OCI-LY7 (cell line): ENCODE data around the gene OR51G1. TPM values are rescaled to one million over a fixed set of nuclear protein-coding genes. Genes with fewer than 3 reads are reported as not detected.

Experiments used
- Bru-seq: library from RNA; stranded (reverse); fragments of 400-500 nt; gene quantifications from one replicate; lab custom pipeline; 2021; lab: Mats Ljungman, UMichigan
- BruChase-seq, 2 experiments: library from RNA; stranded (reverse); fragments of 400-500 nt; gene quantifications; one replicate each; lab custom pipeline; 2021; lab: Mats Ljungman, UMichigan
- BruUV-seq: library from RNA; stranded (reverse); fragments of 400-500 nt; replicated peaks from 2 replicates; lab custom pipeline; 2021; lab: Mats Ljungman, UMichigan
- CTCF ChIA-PET: fragments of 300-600 bp; sonication (Branson Sonifier 250); formaldehyde crosslinking; loops from one replicate; lab custom pipeline; 2022; ENCODE audit warnings: antibody characterized with exemption; ENCODE audit not compliant: unreplicated experiment; lab: Charles Lee
- POLR2A ChIA-PET: fragments of 300-600 bp; sonication (Branson Sonifier 250); formaldehyde crosslinking; loops from one replicate; lab custom pipeline; 2022; ENCODE audit warnings: antibody characterized with exemption; lab: Charles Lee
- DNase-seq: peaks from one replicate; pipeline ENCODE4 v3.0.0-alpha.2; 2015; ENCODE audit warnings: low spot score
- H2AFZ ChIP-seq: fragments of 200-600 bp; sonication (generic), shearing (Covaris generic); 2 replicates; pipeline ENCODE4 v1.6.1; 2014; ENCODE audit warnings: mild to moderate bottlenecking, antibody characterized with exemption, low read length, moderate library complexity
- H3K27ac ChIP-seq: fragments of 200-600 bp; sonication (generic); 2 replicates; pipeline ENCODE4 v1.5.1; 2014; ENCODE audit warnings: mixed run types, low read depth, mild to moderate bottlenecking, moderate library complexity, low read length, inconsistent platforms; ENCODE audit not compliant: poor library complexity, severe bottlenecking
- H3K36me3 ChIP-seq: fragments of 200-600 bp; sonication (generic); 2 replicates; pipeline ENCODE4 v1.6.1; 2014; ENCODE audit warnings: mild to moderate bottlenecking, antibody characterized with exemption, low read length, moderate library complexity, mixed read lengths; ENCODE audit not compliant: insufficient read depth
- H3K4me1 ChIP-seq: fragments of 200-600 bp; sonication (generic); 2 replicates; pipeline ENCODE4 v1.5.1; 2014; ENCODE audit warnings: mild to moderate bottlenecking, low read length; ENCODE audit not compliant: insufficient read depth, poor library complexity, severe bottlenecking
- H3K4me2 ChIP-seq: fragments of 200-600 bp; sonication (generic); 2 replicates; pipeline ENCODE4 v1.6.1; 2014; ENCODE audit warnings: mild to moderate bottlenecking, low read length
- H3K4me3 ChIP-seq: fragments of 200-600 bp; sonication (generic); 2 replicates; pipeline ENCODE4 v1.5.1; 2014; ENCODE audit warnings: mild to moderate bottlenecking, low read depth, low read length; ENCODE audit not compliant: poor library complexity, severe bottlenecking
- H3K79me2 ChIP-seq: fragments of 200-600 bp; sonication (generic); 2 replicates; pipeline ENCODE4 v1.6.1; 2016; ENCODE audit warnings: low read depth, mild to moderate bottlenecking, low read length, moderate library complexity, mixed read lengths; ENCODE audit not compliant: insufficient read depth
- H3K9me2 ChIP-seq: fragments of 200-600 bp; sonication (generic); 2 replicates; pipeline ENCODE4 v1.6.1; 2016; ENCODE audit warnings: mild to moderate bottlenecking, low read length, mixed read lengths; ENCODE audit not compliant: insufficient read depth
- H3K9me3 ChIP-seq: fragments of 200-600 bp; sonication (generic); 2 replicates; pipeline ENCODE4 v1.6.1; 2014; ENCODE audit warnings: mild to moderate bottlenecking, mixed run types, low read length, mixed read lengths
- H4K20me1 ChIP-seq: fragments of 200-600 bp; sonication (generic); 2 replicates; pipeline ENCODE4 v1.6.1; 2014; ENCODE audit warnings: mild to moderate bottlenecking, antibody characterized with exemption, low read length, moderate library complexity, mixed read lengths; ENCODE audit not compliant: insufficient read depth
- CTCF ChIP-seq: fragments of 200-600 bp; sonication (generic); conservative IDR thresholded peaks from 2 replicates; pipeline ENCODE4 v1.5.1; 2014; ENCODE audit warnings: mild to moderate bottlenecking, antibody characterized with exemption, low read length, moderate library complexity, mixed read lengths
- EZH2phosphoT487 ChIP-seq: fragments of 200-600 bp; sonication (generic); IDR thresholded peaks from 2 replicates; pipeline ENCODE4 v1.6.1; 2018; ENCODE audit warnings: low read depth, borderline replicate concordance, mild to moderate bottlenecking, mixed run types, antibody characterized with exemption, low read length, moderate library complexity, mixed read lengths
- intact Hi-C: fragments of 100-400 bp; cut with micrococcal nuclease; formaldehyde crosslinking; loops from one replicate; pipeline ENCODE4 v1.10.0; 2022; ENCODE audit not compliant: unreplicated experiment
- long read RNA-seq: library from polyadenylated mRNA; stranded (forward); transcript quantifications from one replicate; pipeline ENCODE4 v2.0.0, GENCODE V29; 2022
- total RNA-seq, 2 experiments: library from RNA; depleted of rRNA in 1 of 2; stranded (reverse); fragments of >200 nt in 1 of 2; shearing (Covaris generic) in 1 of 2; gene quantifications; 2 replicates each; pipeline ENCODE4 v1.2.3, GENCODE V29; 2014 to 2022

The OR51G1 gene
- total RNA-seq (2014; rRNA removed; shearing (Covaris generic)): not detected in 2 replicates
- not detected in 2 replicates for total RNA-seq (2022)
- not detected for Bru-seq, nascent RNA
- BruChase-seq, experiment 1, labeled RNA remaining after a 6-hour chase: not detected
- BruChase-seq, experiment 2, labeled RNA remaining after a 2-hour chase: not detected
- long read RNA-seq: 0 reads

- TF ChIP-seq CTCF: no peak
- TF ChIP-seq EZH2phosphoT487: no peak
- H3K4me2 ChIP-seq: no peak within 1 kb of the TSS
- no peaks in the 10 kb centered on the region for H3K36me3 ChIP-seq
- no peaks in the 10 kb centered on the region for H3K4me1 ChIP-seq
- no peaks in the 10 kb centered on the region for H3K9me3 ChIP-seq
- H4K20me1 ChIP-seq: no peaks in the 10 kb centered on the region
- H2AFZ ChIP-seq: no peak within 1 kb of the TSS
- ChIA-PET CTCF (no interaction called here), POLR2A (no interaction called here)
- no TSS peak for BruUV-seq
- H3K4me3 ChIP-seq: no peak within 1 kb of the TSS
- H3K27ac ChIP-seq: no peak within 1 kb of the TSS
- no peaks in the 10 kb centered on the region for H3K9me2 ChIP-seq
- intact Hi-C loops: no loop called here
- no peaks in the 10 kb centered on the region for H3K79me2 ChIP-seq
- no peak for DNase-seq
These were observed at the start of gene OR51G1 for GRCh38 chr11:4924239-4924638. TSS of gene OR51G1 (minus strand) at chr11:4924339. CDS start at chr11:4924339, 0 bp downstream.

- BruUV-seq: no TSS peak
- CTCF ChIA-PET: no interaction called here
These were observed 38.7 kb upstream of the OR51G1 start for GRCh38 chr11:4962816-4963215.

More at GRCh38 chr11:4962816-4963215, 38.7 kb upstream of the OR51G1 start:
- no peaks in the 10 kb centered on the region for H3K9me3 ChIP-seq
- POLR2A ChIA-PET: no interaction called here
- no peaks in the 10 kb centered on the region for H3K79me2 ChIP-seq
- no peak for DNase-seq
- H3K9me2 ChIP-seq: no peaks in the 10 kb centered on the region
- H3K27ac ChIP-seq: no peak overlapping the region
- intact Hi-C loops: no loop called here
- no peaks in the 10 kb centered on the region for H3K4me1 ChIP-seq
- H3K36me3 ChIP-seq: no peaks in the 10 kb centered on the region
- no peaks in the 10 kb centered on the region for H4K20me1 ChIP-seq
- TF ChIP-seq EZH2phosphoT487 (no peak), CTCF (no peak)
- no peak overlapping the region for H3K4me3 ChIP-seq
- no peak overlapping the region for H3K4me2 ChIP-seq
- no peak overlapping the region for H2AFZ ChIP-seq
